Activated CD4-positive, alpha-beta T cell treated with anti-CD3 and anti-CD28 coated beads, Interleukin-2, amount 50 U/mL, for 4 hours (primary cell): ENCODE results near the gene SF3A2.
A peak's percentile ranks its signal among the peaks of the same experiment; 100 is the strongest.

ENCODE experiments used
- DNase-seq, 2 experiments: peaks; one replicate each; pipeline ENCODE4 v3.0.0-alpha.2; 2020

SF3A2 gene

GRCh38 chr19:2242816-2243215, 6.2 kb downstream of the SF3A2 start:
- no peak for DNase-seq

GRCh38 chr19:2243274-2244124, 6.9 kb downstream of the SF3A2 start:
- no peak for DNase-seq

- no peak for DNase-seq
These were observed 7.4 kb downstream of the SF3A2 start for GRCh38 chr19:2244125-2244411.

- DNase-seq = no peak
These were observed 7.9 kb downstream of the SF3A2 start for GRCh38 chr19:2244486-2244885.

- no peak for DNase-seq
These were observed 8.6 kb downstream of the SF3A2 start for GRCh38 chr19:2245273-2245672.

- no peak for DNase-seq
These were observed 9.5 kb downstream of the SF3A2 start for GRCh38 chr19:2246014-2246620.

GRCh38 chr19:2246801-2247361, 10.3 kb downstream of the SF3A2 start:
- no peak for DNase-seq

- no peak for DNase-seq
These were observed 10.9 kb downstream of the SF3A2 start for GRCh38 chr19:2247433-2248101.

GRCh38 chr19:2248136-2249009, 11.7 kb downstream of the SF3A2 start:
- DNase-seq = no peak

GRCh38 chr19:2249010-2249866, 12.6 kb downstream of the SF3A2 start, which contains the start of gene AMH:
Gene AMH (plus strand): TSS chr19:2249323. CDS start chr19:2249333, 10 bp downstream.
- DNase-seq = no peak

GRCh38 chr19:2249880-2250765, 13.5 kb downstream of the SF3A2 start:
- DNase-seq = no peak

- DNase-seq = no peak
These were observed 14.1 kb downstream of the SF3A2 start for GRCh38 chr19:2250766-2251105.

- no peak for DNase-seq
These were observed 14.8 kb downstream of the SF3A2 start for GRCh38 chr19:2251106-2252054.

GRCh38 chr19:2252055-2252796, 15.6 kb downstream of the SF3A2 start:
- DNase-seq = no peak

- no peak for DNase-seq
These were observed 16.1 kb downstream of the SF3A2 start for GRCh38 chr19:2252797-2253105.

- DNase-seq = peak; percentile 45 to 47
These were observed 16.8 kb downstream of the SF3A2 start for GRCh38 chr19:2253106-2254063.

GRCh38 chr19:2254064-2254872, 17.6 kb downstream of the SF3A2 start:
- no peak for DNase-seq
